NCI-H1092 treated with DMSO at 0.1 percent for 48 hours (cell line): ENCODE data around the gene TJP3.

Experiments used
- DNase-seq: peaks from one replicate; lab custom pipeline; 2025; lab: John Stamatoyannopoulos, UW

TJP3 gene

GRCh38 chr19:3691726-3692125, 16.5 kb upstream of the TJP3 start:
- DNase-seq = no peak

GRCh38 chr19:3692141-3693024, 15.8 kb upstream of the TJP3 start:
- no peak for DNase-seq

DNA sequence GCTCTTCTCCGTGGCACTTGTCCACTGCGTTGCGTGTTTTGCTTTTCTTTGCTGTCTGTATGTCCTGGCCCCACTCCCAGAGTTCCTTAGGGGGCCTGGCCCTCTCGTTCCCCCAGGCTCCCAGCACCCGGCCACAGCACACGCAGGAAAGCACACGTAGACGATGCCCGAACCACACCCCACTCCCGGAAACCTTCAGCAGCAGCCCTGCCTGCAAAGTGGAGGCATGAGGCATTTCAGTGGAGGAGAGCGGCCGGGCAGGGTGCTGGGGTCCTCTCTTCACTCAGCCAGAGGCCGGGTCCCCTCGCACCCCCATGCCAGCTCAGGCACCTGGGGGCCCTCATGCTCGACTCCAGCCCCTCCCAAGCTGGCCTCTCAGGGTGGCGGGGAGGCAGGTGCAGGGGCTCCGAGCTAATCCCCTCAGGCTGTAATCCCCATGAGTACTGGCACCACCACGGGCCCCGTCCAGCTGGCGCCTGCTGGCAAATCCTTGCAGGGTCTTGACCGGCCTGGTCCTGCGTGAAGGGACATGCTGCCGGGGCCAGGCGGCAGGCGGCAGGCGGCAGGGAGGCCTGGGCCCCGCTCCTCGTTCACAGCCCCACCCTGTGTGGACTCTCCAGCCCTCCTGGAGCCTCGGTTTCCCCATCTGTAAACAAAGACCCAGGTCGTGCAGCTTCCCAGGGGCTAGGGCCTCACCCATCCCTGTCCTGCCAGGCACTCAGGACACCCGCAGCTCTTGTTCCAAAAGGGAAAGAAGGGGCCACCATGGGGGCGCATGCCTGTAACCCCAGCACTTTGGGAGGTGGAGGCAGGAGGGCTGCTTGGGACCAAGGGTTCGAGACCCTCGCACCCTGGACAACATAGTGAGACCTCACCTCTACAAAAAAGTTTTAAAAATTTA, 14.9 kb upstream of the TJP3 start:
- DNase-seq = no peak

- no peak for DNase-seq
These were observed 13.6 kb upstream of the TJP3 start for GRCh38 chr19:3694361-3695123.

GRCh38 chr19:3695124-3695733, 13.0 kb upstream of the TJP3 start:
- DNase-seq = no peak

- no peak for DNase-seq
These were observed 12.1 kb upstream of the TJP3 start for GRCh38 chr19:3695986-3696659.

- DNase-seq = no peak
These were observed 11.6 kb upstream of the TJP3 start for GRCh38 chr19:3696660-3696995.

GRCh38 chr19:3697094-3697493, 11.1 kb upstream of the TJP3 start:
- DNase-seq = no peak

DNA sequence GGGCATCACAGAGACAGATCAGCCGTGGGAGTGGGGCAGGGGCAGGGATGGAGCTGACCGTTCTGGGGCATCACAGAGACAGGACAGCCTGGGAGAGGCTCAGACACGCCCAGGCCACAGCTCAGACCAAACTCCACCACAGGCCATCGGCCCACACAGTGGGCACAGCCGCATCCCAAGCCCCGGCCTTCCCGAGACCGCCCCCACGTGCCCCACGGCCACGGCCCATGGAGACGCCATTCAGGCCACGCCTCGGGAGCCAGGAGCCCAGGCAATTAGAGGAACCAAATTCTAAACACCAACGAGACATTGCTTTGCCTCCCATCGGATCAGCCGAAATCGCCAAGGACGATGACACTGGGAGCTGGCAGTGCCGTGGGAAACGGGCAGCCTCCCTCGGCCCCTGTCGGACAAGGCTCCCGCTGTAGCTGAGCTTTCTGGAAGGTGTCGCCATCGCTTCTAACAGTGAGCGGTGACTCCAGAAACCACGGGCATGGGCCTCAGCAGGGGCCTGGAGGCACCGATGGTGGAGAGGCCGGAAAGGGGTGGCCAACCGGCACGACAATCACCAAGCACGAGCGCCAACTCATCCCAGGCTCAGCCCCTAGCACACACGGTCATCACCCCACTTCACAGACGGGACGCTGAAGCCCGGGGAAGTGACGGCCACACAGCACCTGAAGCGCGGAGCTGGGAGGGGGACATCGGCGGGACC, 10.4 kb upstream of the TJP3 start:
- no peak for DNase-seq

DNA sequence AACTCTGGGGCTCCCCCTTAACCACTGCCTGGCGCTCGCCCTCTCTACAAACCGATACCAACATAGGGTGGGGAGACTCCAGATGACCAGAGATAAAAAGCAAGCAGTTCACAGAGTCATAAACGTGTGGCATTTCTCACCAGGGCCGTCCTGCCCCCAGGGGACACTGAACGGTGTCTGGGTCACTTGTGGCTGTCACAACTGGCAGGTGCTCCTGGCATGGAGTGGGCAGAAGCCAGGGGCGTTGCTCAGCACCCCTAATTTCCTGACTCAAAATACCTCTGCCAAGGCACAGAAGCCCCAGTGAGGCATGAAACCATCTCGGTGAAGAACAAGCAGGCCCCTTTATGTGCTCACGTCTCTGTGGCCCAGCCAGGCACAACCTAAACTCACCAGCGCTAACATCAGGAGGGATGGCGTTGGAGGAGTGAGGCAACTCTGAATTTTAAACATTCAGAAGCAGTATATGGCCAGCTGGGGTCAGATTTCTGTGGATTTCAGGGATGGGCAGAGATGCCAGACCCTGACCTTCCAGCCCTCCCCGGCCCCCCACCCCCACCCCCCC, 9.7 kb upstream of the TJP3 start:
- DNase-seq = no peak

DNA sequence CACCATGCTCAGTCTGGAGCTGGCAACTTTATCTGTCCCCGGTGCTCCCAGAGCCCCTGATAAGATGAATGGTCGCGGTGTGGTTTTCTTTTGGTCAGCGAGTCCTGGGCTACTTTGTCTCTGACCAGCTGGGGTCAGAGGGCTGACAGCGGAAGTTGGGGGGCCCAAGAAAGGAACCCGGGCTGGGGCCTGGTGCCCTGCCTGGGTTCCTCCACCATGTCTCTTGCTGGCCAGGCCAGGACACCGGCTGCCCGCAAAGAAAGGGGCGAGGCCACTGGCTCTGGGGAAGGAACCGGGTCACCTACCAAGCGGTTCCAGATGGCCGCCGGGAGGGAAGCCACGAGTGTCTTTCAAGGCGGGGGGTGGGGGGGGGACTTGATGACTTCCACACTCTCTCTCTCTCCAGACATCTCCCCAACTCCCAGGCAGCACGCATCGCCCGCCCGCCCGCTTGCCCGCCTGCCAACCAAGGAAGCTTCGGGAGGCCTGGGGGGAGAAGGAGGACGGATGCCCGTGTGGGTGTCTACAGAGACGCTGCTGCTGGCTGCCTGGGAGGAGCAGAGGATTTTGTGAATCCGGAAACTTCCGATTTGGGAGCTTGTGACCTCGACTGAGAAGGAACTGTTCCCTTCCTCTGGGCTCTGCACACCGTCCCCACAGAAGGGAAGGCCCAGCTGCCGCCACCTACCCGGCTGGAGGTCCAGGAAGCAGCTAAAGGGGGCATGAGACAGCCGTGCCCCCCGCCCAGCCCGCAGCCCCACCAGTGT, 9.0 kb upstream of the TJP3 start:
- DNase-seq = no peak

- DNase-seq = no peak
These were observed 8.4 kb upstream of the TJP3 start for GRCh38 chr19:3699741-3700241.

DNA sequence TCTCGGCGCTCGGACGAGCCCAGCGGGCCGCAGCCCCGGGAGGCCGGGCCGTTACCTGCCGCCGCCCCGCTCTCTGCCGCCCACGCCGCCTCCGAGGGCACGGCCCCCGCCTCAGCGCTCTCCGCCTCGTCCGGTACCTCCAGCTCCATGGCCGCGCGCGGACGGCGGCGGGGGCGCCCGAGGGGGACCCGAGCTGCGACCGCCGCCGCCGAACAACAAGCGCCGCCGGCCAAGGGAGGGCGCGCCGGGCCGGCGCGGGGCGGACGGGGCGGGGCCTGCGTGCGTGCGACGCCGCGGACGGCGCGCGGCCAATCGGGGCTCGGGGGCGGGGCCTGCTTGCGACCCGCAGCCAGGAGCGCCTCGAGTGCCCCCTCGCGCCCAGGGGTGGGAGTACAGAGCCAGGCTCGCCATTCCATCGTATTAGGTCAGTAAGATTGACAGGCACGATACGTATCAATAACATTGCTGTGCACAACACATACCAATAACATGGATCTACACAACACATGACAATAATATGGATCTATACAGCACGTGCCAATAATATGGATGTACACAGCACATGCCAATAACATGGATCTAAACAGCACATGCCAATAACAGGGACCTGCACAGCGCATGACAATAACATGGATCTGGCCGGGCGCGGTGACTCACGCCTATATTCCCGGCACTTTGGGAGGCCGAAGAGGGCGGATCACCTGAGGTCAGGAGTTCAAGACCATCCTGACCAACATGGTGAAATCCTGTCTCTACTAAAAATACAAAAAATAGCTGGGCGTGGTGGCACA, 7.7 kb upstream of the TJP3 start, which contains the start of gene PIP5K1C:
PIP5K1C (minus strand) TSS at position 227 of the 791 bp plus-strand sequence; CDS start at position 149, 78 bp downstream.
- peak; percentile 81 for DNase-seq

GRCh38 chr19:3701200-3701599, 7.0 kb upstream of the TJP3 start:
- no peak for DNase-seq

DNA sequence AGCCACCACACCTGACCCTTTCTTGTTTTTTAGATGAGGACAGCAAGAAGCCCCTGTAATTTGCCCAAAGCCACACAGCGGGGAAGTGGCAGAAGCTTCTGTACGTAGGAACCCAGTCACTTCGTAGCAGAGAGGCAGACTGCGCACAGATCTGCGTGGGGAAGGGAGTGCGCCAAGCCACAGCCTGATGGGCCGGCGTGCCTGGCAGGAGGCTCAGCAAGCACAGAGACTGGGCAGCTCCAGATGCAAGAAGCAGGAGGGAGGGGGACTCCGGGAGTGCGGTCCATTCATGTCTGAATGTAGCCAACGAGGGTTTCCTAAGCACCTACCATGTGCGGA, 347 bp upstream of the TJP3 start:
- no peak for DNase-seq

DNA sequence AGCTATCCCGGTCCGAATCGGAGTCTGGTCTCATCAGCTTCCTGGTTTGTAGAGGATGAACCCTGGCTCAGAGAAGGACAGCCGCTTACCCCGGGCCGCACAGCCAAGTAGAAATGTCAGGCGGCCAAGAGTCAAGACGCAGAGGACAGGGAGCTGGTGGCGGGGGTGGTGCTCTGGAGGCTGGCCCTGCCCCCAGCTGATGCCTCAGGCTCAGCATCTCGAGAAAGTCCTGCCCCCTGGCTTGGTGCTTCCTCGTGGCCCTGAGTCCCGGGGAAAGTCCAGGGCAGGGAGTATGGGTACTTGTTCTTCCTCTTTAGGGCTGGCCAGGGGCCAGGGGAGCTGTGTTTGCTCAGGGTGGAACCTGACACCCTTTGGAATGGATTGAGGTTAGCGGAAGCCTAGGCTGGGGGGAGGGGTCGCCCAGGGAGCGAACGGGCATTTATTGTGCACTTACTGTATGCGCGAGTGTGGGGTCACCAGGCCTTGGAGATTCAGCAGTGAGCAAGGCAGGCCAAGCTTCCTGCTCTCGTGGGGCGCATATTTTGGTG, 2.2 kb downstream of the TJP3 start:
- DNase-seq = peak; percentile 48

- DNase-seq = no peak
These were observed 4.8 kb downstream of the TJP3 start for GRCh38 chr19:3712663-3713611.
